Bone marrow (tissue), 2 donors: Measurements from ENCODE around the gene NUB1.

Experiments
- DNase-seq, 2 donors: peaks; one replicate each; lab custom pipeline; 2025; lab: John Stamatoyannopoulos, UW

NUB1 gene

DNA sequence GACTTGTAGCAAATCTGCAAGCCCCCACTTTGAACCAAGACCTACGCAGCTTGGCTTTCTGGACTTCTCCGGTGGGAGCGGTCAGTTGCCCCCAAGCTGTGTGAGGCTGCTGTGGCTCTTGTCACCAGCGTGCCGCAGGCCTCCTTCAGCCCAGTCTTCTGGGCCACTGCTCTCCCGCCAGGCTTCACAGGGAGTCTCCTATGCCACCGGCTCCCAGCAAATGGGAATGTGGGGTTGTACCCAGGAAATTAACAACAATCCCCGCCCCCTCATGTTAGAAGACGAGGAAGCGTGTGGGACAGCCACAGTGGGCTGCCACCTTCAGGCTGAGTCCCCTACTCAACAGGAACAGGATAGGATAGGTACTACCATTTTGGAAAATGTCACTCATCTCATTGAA is 64.0 kb downstream of the NUB1 start:
- DNase-seq: no peak

DNA sequence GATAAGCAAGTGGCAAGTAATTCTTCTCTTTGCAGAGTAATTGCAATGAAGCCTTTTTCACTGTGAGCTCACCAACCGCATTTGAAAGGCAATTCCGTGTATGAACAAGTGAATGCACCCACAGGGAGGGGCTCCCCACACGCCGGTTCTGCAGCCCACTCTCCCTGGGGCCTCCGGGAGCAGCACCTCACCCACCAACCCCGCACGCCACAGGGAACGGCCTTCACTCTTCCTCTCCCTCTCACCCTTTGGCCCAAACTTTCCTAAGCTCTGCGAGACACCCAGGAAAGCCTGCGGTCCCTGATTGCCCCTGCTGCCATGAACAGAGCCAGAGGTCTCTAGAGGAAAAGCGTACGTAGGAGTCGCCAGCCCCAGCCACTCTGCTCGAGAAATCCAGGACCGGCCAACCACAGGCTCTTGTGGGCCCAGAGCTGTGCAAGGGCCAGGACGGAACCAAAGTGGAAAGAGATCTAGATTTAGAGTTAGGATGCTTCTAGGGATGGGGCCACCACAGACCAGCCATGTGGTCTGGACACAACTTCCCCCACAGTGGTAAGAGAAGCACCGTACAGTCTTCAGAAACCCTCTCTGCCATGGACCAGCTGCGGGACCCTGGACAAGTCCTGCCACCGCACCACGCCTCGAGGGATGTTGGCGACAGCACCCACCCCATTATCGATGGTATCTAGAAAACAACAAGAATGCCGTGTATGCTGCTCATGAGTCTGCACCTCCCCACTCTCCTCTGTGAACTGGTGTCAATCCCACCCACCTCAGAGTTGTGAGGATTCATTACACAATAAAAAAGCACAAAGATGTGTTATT is 64.7 kb downstream of the NUB1 start:
- DNase-seq: no peak

DNA sequence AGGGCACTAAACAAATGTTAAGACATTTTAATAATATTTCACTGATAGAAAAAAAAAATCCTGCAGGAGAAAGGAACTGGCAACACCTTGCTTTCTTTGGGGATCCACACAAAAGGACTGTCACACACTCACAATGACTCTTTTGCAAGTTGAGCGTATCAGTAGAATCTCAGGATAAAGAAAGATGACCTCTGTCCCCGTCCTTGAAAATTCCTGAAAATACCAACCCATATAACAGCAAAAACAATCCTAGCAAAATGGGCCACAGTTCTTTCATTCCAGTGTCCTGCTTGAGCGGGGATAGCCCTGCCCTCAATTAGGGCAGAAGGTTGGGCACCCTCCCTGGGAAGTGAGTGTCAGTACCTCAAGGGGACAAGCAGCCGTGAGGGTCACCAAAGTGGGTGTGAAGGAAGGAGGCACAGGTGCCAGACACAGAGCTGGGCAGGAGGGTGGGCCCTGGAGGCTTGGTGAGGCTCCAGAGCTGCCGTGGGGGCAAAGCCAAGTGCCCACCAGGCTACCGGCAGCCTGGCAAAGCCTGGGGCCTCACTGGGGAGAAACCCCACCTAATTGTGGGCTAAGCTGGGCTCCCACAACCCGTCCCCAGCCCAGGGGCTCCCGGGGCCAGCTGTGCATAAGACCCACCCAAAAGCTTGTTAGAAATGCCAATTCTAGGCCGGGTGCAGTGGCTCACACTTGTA is 65.4 kb downstream of the NUB1 start:
- DNase-seq: no peak

DNA sequence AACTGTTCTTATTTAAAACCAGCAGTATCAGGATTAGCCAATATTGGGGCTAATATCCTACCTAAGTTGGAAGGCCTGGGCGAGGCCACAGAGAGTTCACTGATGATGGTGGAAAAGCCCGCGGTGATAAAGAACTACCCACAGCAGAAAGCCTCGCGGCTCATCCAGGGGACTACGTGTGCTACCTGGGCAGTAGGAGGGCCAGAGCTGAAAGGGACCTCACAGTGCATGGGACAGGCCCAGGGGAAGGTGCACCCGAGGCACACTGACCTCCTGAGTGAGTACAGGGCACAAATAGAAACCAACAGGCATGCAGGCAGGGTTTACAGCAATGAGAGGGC is 66.9 kb downstream of the NUB1 start:
- no peak for DNase-seq

DNA sequence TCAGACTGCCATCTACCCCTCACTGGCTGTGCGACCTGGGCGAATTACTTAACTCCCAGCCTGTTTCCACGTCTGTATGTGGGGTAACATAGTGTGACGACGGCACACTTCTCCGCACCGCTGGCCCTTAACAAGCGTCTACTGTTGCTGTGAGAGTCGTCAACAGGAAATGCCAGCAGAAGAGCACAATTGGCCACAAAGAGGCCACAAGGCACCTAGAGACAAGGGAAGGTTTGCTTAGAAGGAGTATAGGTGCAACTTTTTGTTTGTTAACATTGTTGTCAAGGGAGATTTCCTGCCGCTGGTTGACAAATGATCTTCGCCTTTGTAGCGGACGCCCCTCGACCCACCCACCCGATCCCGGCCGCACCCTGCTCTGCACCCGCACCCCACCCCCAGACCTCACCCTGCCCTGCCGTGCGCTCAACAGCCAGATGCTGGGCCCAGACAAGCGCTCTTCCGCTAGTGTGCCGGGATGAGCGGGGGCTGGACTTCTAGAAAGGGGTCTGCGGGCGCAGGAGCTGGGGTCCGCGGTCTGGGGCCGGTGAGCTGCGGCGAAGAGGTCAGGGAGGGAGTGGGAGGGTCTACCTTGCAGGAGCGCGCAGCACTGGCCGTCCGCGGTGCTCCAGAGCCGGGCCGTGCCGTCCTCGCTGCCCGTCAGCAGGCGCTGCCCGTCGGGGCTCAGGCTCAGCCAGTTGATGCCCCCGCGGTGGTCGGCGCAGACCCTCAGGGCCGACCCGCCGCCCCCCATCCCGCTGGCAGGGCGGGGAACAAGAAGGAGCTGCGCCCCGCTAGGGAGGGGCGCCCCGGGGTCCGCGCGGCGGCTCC is 67.4 kb downstream of the NUB1 start:
- no peak for DNase-seq

DNA sequence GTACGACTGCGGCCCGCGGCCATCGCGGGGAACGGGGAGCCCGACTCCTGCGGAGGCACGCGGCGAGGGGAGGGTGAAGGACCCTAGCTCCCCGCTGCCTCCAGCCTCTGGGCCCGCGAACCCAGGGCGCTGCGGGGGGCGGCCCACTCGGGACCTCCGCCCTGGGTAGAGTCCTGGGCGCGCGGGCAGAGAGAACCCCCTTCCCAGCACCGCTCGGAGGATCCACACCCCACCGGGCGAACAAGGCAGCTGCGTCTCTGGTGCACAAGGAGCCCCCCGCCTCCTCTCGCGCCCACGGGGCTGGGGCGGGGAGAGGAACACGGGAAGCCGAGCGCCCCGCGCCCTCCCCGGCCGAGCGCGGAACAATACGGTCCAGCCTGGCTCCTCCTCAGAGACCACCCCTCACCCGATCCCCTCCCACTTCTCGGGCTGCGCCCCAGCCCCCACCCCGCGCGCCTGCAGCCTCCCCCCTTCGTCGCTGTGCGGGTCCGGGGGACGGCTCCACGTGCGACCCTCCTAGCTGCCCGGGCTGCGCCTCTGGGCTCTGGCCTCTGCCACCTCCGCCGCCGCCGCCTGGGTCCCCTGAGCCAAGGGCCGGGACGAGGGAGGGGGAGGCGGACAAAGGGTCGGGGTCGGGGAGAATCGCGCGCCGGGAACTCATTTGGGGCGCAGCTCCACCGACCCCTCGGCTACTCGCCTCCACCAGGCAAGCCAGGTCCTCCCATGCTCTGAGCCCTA is 68.2 kb downstream of the NUB1 start, which contains the start of gene WDR86:
Gene WDR86 (minus strand): TSS at position 372 of the 738 bp plus-strand sequence. CDS start 449 bp downstream, outside the sequence.
- DNase-seq: no peak

DNA sequence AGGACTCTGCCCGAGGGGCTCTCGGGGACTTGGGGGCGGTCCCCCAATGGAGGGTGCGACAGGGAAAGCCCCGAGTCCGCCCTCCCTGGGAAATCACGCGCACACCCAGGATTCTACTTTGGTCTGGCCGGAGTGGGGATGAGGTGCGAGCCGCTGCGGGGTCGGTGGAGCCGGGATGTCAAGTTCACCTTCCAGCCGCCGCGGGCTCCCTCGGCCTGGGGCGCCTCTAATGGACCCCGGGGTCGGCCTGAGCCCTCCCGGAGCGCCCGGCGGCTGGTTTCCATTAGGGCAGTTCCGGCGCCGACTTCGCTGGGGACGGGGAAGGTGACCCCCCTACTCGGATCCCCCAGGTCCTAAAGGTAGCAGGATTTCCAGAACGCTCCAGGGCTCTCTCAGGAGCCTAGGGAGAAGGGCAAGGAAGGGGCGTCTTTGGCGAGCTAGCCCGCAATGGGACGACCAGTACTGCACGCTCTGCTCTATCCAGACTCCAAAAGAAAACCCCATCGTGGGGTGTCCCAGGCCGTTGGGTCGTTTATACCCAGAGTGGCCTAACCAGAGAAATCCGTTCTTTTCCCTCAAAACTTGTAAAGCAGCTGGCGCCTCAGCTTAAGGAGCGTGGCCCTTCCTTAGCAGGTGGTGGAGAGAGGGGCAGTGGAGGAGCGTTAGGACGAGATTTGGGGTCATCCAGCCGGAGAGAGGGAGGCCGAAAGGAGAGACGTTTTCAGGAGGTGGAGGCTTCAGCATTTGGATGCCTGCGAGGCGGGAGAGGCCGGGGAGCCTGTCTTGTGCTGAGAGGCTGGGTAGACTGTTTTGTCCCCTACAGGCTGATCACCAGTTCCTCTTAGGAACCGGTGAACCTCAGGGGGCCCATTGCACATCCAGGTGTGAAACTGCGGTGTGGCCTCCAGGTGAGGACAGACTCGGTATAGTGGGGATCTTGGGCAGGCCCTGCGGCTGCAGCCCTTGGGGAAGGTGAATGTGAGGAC is 69.1 kb downstream of the NUB1 start:
- no peak for DNase-seq

DNA sequence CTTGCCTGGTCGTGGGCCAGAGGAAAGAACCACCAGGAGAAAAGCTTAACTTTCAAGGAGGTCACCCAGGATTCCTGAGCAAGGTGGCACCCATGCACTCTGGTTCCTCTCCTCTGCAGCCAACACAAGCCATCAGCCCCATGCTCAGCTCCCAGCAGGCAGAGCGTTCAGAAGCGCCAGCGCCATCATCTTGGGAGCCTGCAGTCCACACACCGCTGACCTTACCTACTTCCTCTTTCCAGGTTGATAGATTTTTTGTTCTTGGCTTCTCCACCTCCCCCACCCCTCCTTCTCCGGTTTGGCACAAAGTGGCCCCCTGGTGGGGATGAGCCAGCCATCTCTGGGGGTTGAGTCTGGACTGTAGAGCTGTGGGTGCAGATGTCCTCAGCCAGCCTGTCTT is 69.9 kb downstream of the NUB1 start:
- DNase-seq: no peak

DNA sequence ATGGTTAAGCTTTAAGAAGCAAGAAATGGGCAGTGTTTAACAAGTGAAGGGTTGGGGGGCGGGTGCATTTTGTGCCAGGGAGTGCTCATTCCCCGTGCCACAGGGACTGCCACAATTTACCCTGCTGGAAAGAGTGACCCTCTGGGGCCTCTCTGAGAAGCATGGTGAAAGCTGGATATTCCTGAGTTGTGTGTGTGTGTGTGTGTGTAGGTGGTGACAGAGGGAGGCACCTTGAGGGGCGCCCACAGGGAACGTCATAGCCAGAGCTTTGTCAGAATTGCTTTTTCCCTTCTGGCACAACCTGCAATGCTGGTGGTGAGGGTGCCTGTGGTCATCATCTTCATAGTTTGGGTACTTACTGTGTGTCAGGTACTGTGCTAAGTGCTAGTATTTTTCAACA is 70.7 kb downstream of the NUB1 start:
- DNase-seq: no peak

DNA sequence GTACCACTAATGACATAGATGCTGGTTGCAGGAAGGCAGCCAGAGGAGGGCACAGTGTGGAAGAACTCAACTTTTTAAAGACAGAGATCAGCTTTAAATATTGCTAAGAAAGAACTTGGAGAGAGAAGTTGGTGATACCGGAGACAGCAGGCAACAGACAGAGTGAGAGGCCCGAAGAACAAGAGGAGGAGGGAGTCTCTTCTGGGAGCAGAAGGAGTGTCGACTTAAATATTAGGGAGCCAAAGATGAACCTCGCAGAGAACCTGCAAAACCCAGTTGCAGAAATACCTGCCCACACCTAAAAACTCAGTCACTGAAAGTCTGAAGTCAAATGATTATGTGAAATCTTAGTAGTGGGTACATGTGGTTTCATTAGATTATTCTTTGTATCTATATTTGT is 71.6 kb downstream of the NUB1 start:
- DNase-seq: no peak

DNA sequence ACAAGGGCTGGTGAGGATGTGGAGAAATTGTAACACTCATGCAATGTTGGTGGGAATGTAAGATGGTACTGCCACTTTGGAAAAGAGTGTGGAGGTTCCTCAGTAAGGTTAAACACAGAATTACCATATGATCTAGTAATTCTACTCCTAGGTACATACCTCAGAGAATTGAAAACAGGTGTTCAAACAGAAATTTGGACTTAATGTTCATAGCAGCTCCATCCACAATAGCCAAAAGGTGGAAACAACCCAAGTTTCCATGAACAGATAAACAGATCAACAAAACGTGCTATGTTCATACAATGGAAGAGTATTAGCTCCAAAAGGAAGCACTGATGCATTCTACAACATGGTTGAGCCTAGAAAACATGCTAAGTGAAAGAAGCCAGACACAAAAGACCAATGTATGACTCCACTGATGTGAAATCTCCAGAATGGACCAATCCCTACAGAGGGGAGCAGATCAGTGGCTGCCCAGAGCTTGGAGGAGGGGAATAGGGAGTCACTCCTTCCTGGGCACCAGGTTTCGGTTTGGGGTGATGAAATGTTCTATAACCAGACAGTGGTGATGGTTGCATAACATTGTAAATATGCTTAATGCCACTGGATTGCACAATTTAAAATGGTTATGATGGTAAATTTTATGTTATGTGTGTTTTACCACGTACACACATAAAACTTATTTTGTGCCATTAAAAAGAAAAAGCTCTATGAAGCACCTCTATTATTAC is 73.9 kb downstream of the NUB1 start:
- DNase-seq: no peak

DNA sequence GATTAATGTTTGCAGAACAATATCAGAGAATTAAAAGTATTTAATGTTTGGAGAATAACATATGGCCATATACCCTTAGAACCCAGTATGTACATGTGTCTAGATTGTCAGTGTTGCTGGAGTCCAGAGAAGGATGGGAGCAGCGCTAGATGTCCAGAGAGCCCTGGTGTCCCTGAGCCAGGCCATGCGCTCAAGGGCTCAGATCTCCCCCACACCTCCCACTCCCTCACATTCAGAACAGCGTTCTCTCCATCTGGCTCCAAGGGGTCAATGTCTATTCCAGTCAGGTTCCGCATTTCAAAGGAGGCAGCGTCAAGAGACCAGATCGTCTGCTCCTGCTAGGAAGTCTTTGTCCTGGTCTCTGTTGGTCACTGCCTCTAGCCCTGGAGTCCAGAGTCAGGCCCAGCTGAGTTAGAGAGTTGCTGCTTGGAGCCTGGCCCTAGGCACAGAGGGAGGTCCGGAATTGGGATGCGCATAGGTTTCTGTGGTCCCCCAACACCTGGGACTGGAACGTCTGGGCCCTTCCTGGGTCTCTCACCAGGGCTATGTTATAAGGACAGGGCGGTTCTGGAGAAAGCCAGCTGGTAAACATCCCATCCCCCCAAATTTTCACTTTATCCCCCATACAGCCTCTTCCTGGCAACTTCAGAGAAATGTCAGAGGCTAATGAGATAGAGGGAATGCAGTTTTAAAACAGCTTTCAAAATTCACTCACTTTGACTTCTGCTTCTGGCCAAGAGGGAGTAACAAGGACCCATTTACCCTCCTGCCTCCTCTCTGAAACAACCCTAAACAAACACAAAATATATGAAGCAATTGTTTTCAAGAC is 74.7 kb downstream of the NUB1 start:
- no peak for DNase-seq

DNA sequence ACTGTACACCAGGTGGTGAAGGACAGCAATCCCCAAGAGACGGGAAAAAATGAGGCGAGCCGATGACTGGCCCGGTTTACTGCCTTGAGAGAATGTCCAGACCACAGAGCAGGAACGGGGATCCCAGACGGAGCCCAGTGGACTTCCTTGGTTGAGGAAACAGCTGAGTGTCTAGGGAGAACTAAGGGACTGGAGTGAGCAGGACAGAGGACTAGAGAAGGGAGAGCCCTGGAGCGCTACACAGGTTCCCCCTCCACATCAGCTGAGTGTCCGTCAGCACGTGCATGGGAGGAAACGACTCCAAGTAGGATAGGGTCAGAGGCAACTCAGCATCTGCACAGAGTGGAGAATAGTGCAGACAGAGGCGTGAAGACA is 75.3 kb downstream of the NUB1 start:
- DNase-seq: no peak

DNA sequence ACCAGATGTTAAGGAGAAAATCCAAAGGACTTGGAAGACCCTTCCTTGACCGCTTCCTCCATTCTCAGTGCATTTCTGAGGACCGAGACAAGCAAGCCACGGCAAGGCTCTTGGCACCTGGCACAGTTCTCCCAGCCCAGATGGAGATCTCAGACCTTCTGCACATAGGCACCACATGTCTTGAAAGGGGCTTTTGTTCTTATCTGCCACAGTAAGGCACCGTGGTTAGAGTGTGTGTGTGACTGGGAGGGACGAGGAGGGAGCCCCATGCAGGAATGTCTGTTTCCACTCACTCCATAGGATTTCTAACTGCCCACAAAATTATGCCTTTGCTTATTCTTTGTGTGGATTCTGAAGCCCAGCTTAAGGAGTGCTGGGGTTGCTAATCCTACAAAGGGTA is 78.5 kb downstream of the NUB1 start:
- no peak for DNase-seq

DNA sequence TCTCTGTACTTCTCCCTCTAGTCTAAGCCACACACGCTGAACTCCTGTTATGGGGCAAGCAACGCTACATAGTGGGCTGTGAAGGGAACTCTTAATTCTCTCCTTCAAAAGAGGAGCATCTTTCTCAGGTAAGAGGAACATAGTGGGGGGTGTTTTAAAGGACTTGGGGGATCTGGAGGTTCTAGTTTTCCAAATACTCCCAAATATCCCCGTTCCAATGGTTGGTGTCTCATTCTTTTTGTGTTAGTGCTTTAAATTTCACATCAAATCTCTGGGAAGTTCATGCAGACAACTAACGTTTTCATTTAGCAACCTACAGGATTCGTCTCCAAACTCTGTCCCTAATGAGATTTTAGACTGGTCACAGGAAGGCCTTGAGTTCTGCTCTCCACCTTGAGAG is 80.6 kb downstream of the NUB1 start:
- DNase-seq: no peak

DNA sequence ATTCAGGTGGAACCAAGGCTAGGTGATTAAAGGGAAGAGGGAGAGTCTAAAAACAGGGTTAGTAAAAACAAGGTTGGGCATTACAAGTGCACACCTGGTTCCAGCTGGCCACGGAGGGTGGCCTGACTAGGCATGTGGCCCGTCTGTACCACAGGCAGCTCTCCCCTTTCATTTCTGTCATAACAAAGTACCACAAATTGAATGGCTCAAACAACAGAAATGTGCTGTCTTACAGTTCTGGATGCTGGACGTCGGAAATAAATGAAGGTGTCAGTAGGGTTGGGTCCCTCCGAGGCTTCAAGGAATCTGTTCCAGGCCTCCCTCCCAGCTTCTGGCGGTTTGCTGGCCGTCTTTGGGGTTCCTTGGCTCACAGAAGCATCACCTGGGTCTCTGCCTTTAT is 81.6 kb downstream of the NUB1 start:
- no peak for DNase-seq

DNA sequence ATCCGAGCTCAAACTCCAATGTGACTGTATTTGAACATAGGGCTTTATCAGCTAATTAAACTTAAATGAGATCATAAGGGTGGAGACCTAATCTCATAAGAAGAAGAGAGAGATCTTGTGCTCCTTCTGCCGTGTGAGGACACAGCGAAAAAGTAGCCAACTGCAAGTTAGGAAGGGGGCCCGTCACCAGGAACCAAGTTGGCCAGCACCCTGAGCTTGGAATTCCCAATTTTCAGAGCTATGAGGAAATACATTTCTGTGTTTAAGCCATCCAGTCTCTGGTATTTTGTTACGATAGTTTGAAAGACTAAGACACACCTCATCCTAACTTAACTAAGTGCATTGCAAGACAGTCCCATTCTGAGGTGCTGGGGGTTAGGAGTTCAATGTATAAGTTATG is 82.3 kb downstream of the NUB1 start:
- no peak for DNase-seq

DNA sequence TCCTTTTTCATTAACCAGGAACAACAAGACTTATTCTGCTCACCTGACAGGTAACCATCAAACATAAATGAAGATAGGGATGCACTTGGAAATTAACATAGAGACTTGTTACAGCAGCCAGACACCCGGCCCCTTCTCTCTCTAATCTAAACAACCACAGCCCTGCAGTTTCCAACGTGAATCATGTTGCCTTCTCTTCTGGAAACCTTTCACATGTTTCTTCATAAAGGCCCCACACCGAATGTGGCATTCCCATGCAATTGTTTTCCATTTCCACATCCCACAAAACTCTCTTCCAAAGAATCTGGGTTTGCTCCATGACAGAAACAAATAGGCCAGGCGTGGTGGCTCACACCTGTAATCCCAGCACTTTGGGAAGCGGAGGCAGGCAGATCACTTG is 83.2 kb downstream of the NUB1 start:
- no peak for DNase-seq
